A549 (cell line): ENCODE results near the gene SLIT3. TPM values are rescaled to one million over a fixed set of nuclear protein-coding genes. Genes with fewer than 3 reads are reported as not detected.

Experiments used
- ATAC-seq, 2 experiments: fragments of 200-7000 bp in 1 of 2; fragments of >200 bp in 1 of 2; cut with Nextera tagmentation in 1 of 2; cut with Tn5 transposase in 1 of 2; 3 replicates each; pipeline versions ENCODE4 v1.8.0 to v1.9.1; 2018 to 2020; ENCODE audit warnings: mild to moderate bottlenecking in 1 of 2, moderate library complexity in 1 of 2
- CTCF ChIA-PET: fragments of 300-600 bp; sonication (Branson Sonifier 250); formaldehyde crosslinking; extraction: SDS; loops from one replicate; lab custom pipeline; 2021; ENCODE audit warnings: antibody characterized with exemption, inconsistent platforms; lab: Yijun Ruan, JAX
- POLR2A ChIA-PET: fragments of 350-600 bp; formaldehyde crosslinking; extraction: SDS; loops from one replicate; lab custom pipeline; 2021; ENCODE audit warnings: antibody characterized with exemption, inconsistent platforms; lab: Yijun Ruan, JAX
- DNase-seq, 2 experiments: peaks; one replicate each; pipeline versions ENCODE4 v3.0.0 to v3.0.0-alpha.2; 2011 to 2016; ENCODE audit warnings: low read depth in 1 of 2, low spot score in 1 of 2
- FAIRE-seq: peaks from 2 replicates; lab custom pipeline; 2011; peaks lifted over from hg19 to GRCh38; lab: Jason Lieb, UNC
- H3K27ac ChIP-seq, 2 experiments: fragments of >200 bp; sonication (Bioruptor Twin); formaldehyde crosslinking; 3 replicates each; pipeline ENCODE4 v1.5.1; 2016 to 2017
- H3K4me1 ChIP-seq: fragments of >200 bp; sonication (Bioruptor Twin); formaldehyde crosslinking; 3 replicates; pipeline ENCODE4 v1.6.1; 2016
- H3K4me2 ChIP-seq: fragments of >200 bp; sonication (Bioruptor Twin); formaldehyde crosslinking; 3 replicates; pipeline ENCODE4 v1.6.1; 2016
- H3K4me3 ChIP-seq: fragments of >200 bp; sonication (Bioruptor Twin); formaldehyde crosslinking; 3 replicates; pipeline ENCODE4 v1.5.1; 2016
- H3K9me3 ChIP-seq: fragments of >200 bp; sonication (Bioruptor Twin); formaldehyde crosslinking; 3 replicates; pipeline ENCODE4 v1.6.1; 2016
- CBX2 ChIP-seq: fragments of 200-600 bp; sonication (generic); IDR thresholded peaks from 2 replicates; pipeline ENCODE4 v1.6.1; 2016; ENCODE audit warnings: low read depth, mild to moderate bottlenecking, borderline replicate concordance
- EHF ChIP-seq: fragments of 250-450 bp; sonication (Bioruptor Pico); IDR thresholded peaks from 2 replicates; pipeline ENCODE4 v1.5.0; 2020; ENCODE audit warnings: mild to moderate bottlenecking
- FOSB ChIP-seq: fragments of 250-450 bp; sonication (Bioruptor Pico); IDR thresholded peaks from 2 replicates; pipeline ENCODE4 v1.5.0; 2020; ENCODE audit warnings: mild to moderate bottlenecking, moderate library complexity
- FOXS1 ChIP-seq: fragments of 250-450 bp; sonication (Bioruptor Pico); IDR thresholded peaks from 2 replicates; pipeline ENCODE4 v1.5.0; 2020; ENCODE audit warnings: mild to moderate bottlenecking, moderate library complexity
- GATA3 ChIP-seq: IDR thresholded peaks from 2 replicates; pipeline ENCODE4 v1.6.1; 2012; ENCODE audit warnings: borderline replicate concordance
- HDAC2 ChIP-seq: fragments of 200-600 bp; sonication (generic); IDR thresholded peaks from 2 replicates; pipeline ENCODE4 v1.6.1; 2016
- HEYL ChIP-seq: fragments of 250-450 bp; sonication (Bioruptor Pico); IDR thresholded peaks from 2 replicates; pipeline ENCODE4 v1.8.0; 2021; ENCODE audit warnings: mild to moderate bottlenecking, moderate library complexity
- HOXA7 ChIP-seq: fragments of 250-450 bp; sonication (Bioruptor Pico); IDR thresholded peaks from 2 replicates; pipeline ENCODE4 v1.5.0; 2020; ENCODE audit warnings: mild to moderate bottlenecking, moderate library complexity
- HOXB13 ChIP-seq: fragments of 250-450 bp; sonication (Bioruptor Pico); IDR thresholded peaks from 2 replicates; pipeline ENCODE4 v1.5.0; 2020; ENCODE audit warnings: low read depth, mild to moderate bottlenecking, moderate library complexity
- HOXB5 ChIP-seq: fragments of 250-450 bp; sonication (Bioruptor Pico); IDR thresholded peaks from 2 replicates; pipeline ENCODE4 v1.5.0; 2020; ENCODE audit warnings: mild to moderate bottlenecking, moderate library complexity
- KDM1A ChIP-seq: fragments of 200-600 bp; sonication (generic); IDR thresholded peaks from 2 replicates; pipeline ENCODE4 v1.6.1; 2016; ENCODE audit warnings: low read depth, mild to moderate bottlenecking
- MAZ ChIP-seq: fragments of 150-350 bp; IDR thresholded peaks from 2 replicates; pipeline ENCODE4 v1.6.1; 2014; ENCODE audit warnings: antibody characterized with exemption, low read depth, low read length, borderline replicate concordance
- MYC ChIP-seq: IDR thresholded peaks from 2 replicates; pipeline ENCODE4 v1.6.1; 2012; ENCODE audit warnings: mild to moderate bottlenecking, inconsistent platforms, low read length, improper control_type of control experiment, borderline replicate concordance
- NFE2L2 ChIP-seq: fragments of 150-350 bp; conservative IDR thresholded peaks from 2 replicates; pipeline ENCODE4 v1.6.1; 2014; ENCODE audit warnings: low read length
- PHF8 ChIP-seq: fragments of 200-600 bp; sonication (generic); IDR thresholded peaks from 2 replicates; pipeline ENCODE4 v1.6.1; 2016; ENCODE audit warnings: low read depth, mild to moderate bottlenecking, antibody characterized with exemption, moderate library complexity, borderline replicate concordance
- RAD21 ChIP-seq, 2 experiments: fragments of >200 bp in 1 of 2; sonication (Bioruptor Twin) in 1 of 2; formaldehyde crosslinking in 1 of 2; IDR thresholded peaks in 1 of 2; conservative IDR thresholded peaks in 1 of 2; 2 replicates in 1 of 2; 3 replicates in 1 of 2; pipeline ENCODE4 v1.6.1; 2012 to 2018; ENCODE audit warnings: inconsistent platforms in 1 of 2
- SREBF2 ChIP-seq: fragments of 450-650 bp; IDR thresholded peaks from 2 replicates; pipeline ENCODE4 v1.6.1; 2014; ENCODE audit warnings: mild to moderate bottlenecking, moderate library complexity
- ZC3H11A ChIP-seq: fragments of 450-650 bp; IDR thresholded peaks from 2 replicates; pipeline ENCODE4 v1.6.1; 2014; ENCODE audit warnings: antibody characterized with exemption, mild to moderate bottlenecking
- WGBS: methylation state at CpG from one replicate; pipeline ENCODE4 v1.1.6; 2017; ENCODE audit errors: missing lambda C conversion rate; 5-methylcytosine and 5-hydroxymethylcytosine counted together
- polyA plus RNA-seq, 4 experiments: library from polyadenylated mRNA; depleted of rRNA in 3 of 4; stranded (reverse); fragments of >200 nt; fragmentation: RNase III in 1 of 4; extraction: RNeasy Plus Mini Kit Qiagen cat#74134 plus additional on column Dnase treatment in 1 of 4; gene quantifications; 2 replicates in 3 of 4; 3 replicates in 1 of 4; pipeline ENCODE4 v1.2.3, GENCODE V29; 2011 to 2017
- TF ChIP-seq, protein P1 (sequence below): fragments of >200 bp; sonication (Bioruptor Twin); formaldehyde crosslinking; IDR thresholded peaks from 3 replicates; pipeline ENCODE4 v1.6.1; 2016
- TF ChIP-seq, protein P2 (sequence below): fragments of 150-350 bp; IDR thresholded peaks from 2 replicates; pipeline ENCODE4 v1.6.1; 2014; ENCODE audit warnings: low read depth, mild to moderate bottlenecking, low read length
- TF ChIP-seq, protein P3 (sequence below): fragments of 450-650 bp; IDR thresholded peaks from 2 replicates; pipeline ENCODE4 v1.6.1; 2014; ENCODE audit warnings: antibody characterized with exemption
- TF ChIP-seq, protein P4 (sequence below): fragments of >200 bp; sonication (Bioruptor Twin); formaldehyde crosslinking; IDR thresholded peaks from 2 replicates; pipeline ENCODE4 v1.6.1; 2016

Gene SLIT3
- polyA plus RNA-seq, 2 of the 4 experiments (the other 2 are of a cell fraction), result 12.7 to 22.9 TPM

DNA sequence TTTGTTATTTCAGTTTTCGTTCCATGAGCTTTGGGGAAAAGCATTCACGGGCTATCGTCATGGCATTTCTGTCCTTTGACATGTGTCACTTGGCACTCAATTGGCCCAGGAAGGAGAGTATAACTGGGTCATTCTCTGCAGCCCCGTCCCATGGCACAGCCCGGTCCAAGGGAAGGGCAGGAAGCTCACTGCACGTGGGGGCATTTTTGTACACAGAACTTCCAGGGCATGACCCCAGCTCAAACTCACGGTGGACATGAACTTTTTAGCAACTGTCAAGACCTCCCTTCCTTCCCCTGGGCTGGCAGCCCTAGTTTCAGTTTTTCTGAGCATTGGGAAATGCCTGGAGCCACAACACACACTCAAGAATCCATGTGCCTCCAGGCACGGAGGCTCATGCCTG lies 560.1 kb downstream of the SLIT3 start:
- no peak overlapping the region for H3K27ac ChIP-seq
- no peak overlapping the region for H3K4me2 ChIP-seq
- no peak overlapping the region for H3K4me3 ChIP-seq
- ATAC-seq (no peak), DNase-seq (no peak), FAIRE-seq (no peak)
- ChIA-PET CTCF (interaction anchor here (0.9 to 1.3 kb wide), 3 partner anchors 10 to 61 kb away, joined by 3 read pairs; no protein-coding TSS in a partner anchor), POLR2A (no interaction called here)
- no peaks in the 10 kb centered on the region for H3K9me3 ChIP-seq
- WGBS, result 92% methylated on average over 8 of the region's 8 CpGs
- H3K4me1 ChIP-seq, result no peaks in the 10 kb centered on the region
- TF ChIP-seq, protein P1, sequence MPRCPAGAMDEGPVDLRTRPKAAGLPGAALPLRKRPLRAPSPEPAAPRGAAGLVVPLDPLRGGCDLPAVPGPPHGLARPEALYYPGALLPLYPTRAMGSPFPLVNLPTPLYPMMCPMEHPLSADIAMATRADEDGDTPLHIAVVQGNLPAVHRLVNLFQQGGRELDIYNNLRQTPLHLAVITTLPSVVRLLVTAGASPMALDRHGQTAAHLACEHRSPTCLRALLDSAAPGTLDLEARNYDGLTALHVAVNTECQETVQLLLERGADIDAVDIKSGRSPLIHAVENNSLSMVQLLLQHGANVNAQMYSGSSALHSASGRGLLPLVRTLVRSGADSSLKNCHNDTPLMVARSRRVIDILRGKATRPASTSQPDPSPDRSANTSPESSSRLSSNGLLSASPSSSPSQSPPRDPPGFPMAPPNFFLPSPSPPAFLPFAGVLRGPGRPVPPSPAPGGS, result no peak
- TF ChIP-seq KDM1A (no peak), FOXS1 (CRISPR knock-in tag) (no peak), PHF8 (no peak), HOXB5 (CRISPR knock-in tag) (no peak)

DNA sequence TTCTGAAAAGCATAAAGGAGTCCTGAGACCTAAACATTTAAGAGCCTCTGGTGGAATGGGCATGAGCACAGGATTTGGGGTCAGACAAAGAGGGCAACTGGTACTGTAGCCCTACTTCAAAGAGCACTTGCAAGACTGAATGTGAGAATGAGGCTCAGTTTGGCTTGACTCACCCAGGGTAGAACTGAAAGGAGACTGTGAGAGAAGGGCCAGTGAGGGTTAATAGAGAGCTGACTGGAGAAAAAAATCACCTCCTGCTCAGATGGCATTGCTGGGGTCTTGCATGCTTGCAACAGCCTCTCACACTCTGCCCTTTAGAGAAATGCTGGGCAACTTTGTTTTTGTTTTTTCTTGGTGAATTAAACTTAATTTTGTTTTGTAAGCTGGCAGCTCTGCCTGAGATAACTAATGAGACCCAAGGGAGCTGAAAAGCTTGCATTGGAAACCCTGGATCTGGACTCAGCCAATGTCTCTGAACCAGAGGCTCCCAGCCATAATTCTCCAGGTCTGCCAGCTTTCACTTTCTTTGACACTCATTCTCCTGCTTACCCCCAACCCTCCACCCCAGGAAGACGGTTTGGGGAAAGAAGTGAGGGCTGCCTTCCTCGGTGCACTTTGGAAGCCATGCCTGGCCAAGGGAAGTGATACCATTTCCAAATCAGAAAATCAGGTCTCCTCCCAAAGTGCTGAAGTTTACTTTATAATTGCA lies 560.7 kb downstream of the SLIT3 start:
- WGBS, result 85% methylated on average over 2 of the region's 2 CpGs
- ChIA-PET CTCF (interaction anchor here (0.9 to 1.3 kb wide), 3 partner anchors 12 to 809 kb away, joined by 3 to 4 read pairs (median 3); no protein-coding TSS in a partner anchor), POLR2A (no interaction called here)
- H3K4me3 ChIP-seq, result no peak overlapping the region
- ATAC-seq (no peak), FAIRE-seq (no peak), DNase-seq (no peak)
- TF ChIP-seq SREBF2 (no peak), RAD21 (conservative IDR thresholded peaks at IDR 0.05 in 1 of 2, IDR thresholded peaks at IDR 0.05 in 1 of 2) (no peak), HOXA7 (CRISPR knock-in tag) (no peak), NFE2L2 (no peak), GATA3 (no peak), HOXB13 (CRISPR knock-in tag) (no peak), FOXS1 (CRISPR knock-in tag) (no peak), HEYL (no peak), FOSB (CRISPR knock-in tag) (no peak), MAZ (no peak), ZC3H11A (no peak)
- TF ChIP-seq, protein P2, sequence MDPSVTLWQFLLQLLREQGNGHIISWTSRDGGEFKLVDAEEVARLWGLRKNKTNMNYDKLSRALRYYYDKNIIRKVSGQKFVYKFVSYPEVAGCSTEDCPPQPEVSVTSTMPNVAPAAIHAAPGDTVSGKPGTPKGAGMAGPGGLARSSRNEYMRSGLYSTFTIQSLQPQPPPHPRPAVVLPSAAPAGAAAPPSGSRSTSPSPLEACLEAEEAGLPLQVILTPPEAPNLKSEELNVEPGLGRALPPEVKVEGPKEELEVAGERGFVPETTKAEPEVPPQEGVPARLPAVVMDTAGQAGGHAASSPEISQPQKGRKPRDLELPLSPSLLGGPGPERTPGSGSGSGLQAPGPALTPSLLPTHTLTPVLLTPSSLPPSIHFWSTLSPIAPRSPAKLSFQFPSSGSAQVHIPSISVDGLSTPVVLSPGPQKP, result no peak
- TF ChIP-seq, protein P3, sequence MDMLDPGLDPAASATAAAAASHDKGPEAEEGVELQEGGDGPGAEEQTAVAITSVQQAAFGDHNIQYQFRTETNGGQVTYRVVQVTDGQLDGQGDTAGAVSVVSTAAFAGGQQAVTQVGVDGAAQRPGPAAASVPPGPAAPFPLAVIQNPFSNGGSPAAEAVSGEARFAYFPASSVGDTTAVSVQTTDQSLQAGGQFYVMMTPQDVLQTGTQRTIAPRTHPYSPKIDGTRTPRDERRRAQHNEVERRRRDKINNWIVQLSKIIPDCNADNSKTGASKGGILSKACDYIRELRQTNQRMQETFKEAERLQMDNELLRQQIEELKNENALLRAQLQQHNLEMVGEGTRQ, result no peak
- TF ChIP-seq, protein P4, sequence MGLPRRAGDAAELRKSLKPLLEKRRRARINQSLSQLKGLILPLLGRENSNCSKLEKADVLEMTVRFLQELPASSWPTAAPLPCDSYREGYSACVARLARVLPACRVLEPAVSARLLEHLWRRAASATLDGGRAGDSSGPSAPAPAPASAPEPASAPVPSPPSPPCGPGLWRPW, result no peak
- no peak overlapping the region for H3K4me2 ChIP-seq
- H3K9me3 ChIP-seq, result no peaks in the 10 kb centered on the region
- no peaks in the 10 kb centered on the region for H3K4me1 ChIP-seq
- no peak overlapping the region for H3K27ac ChIP-seq

DNA sequence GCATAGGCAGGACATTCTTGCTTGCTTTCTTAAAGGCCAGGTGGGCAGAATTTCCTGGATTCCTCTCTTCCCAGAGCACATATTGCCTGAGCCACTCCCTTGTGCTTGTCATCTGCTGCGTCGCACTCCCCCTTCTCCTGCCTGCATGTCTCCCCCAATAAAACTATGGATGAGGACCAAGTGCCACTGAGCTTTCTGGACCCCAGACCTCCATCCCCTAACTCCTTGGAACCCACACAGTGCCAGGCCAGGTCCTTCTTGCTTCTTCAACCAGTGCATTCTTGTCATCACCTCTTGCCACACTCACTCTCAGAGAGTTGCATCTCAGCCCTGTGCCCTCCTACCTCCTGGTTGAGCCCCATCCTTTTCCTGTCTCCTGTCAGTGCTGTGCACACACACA lies 563.9 kb downstream of the SLIT3 start:
- no peak for DNase-seq
- no peak for ATAC-seq
- POLR2A ChIA-PET, result no interaction called here

More for the DNA sequence above, 563.9 kb downstream of the SLIT3 start:
- TF ChIP-seq HEYL (no peak), EHF (CRISPR knock-in tag) (no peak), CBX2 (no peak), MYC (no peak), NFE2L2 (no peak), HOXB13 (CRISPR knock-in tag) (no peak), HDAC2 (no peak)
- TF ChIP-seq, protein P2, result no peak
- FAIRE-seq, result no peak
- CTCF ChIA-PET, result no interaction called here
- no peaks in the 10 kb centered on the region for H3K4me1 ChIP-seq
- WGBS, result 98% methylated on average over 2 of the region's 2 CpGs
- no peak overlapping the region for H3K4me3 ChIP-seq
- no peaks in the 10 kb centered on the region for H3K9me3 ChIP-seq
- H3K4me2 ChIP-seq, result no peak overlapping the region
- H3K27ac ChIP-seq, result no peak overlapping the region
